Stimulated activated CD4-positive, alpha-beta T cell treated with anti-CD3 and anti-CD28 coated beads, Interleukin-2, amount 100 ng/mL, for 24 hours (primary cell): ENCODE measurements around the gene CGNL1.

Experiments
- DNase-seq, 2 donors: peaks; one replicate each; pipeline ENCODE4 v3.0.0-alpha.2; 2020

Gene CGNL1

DNA sequence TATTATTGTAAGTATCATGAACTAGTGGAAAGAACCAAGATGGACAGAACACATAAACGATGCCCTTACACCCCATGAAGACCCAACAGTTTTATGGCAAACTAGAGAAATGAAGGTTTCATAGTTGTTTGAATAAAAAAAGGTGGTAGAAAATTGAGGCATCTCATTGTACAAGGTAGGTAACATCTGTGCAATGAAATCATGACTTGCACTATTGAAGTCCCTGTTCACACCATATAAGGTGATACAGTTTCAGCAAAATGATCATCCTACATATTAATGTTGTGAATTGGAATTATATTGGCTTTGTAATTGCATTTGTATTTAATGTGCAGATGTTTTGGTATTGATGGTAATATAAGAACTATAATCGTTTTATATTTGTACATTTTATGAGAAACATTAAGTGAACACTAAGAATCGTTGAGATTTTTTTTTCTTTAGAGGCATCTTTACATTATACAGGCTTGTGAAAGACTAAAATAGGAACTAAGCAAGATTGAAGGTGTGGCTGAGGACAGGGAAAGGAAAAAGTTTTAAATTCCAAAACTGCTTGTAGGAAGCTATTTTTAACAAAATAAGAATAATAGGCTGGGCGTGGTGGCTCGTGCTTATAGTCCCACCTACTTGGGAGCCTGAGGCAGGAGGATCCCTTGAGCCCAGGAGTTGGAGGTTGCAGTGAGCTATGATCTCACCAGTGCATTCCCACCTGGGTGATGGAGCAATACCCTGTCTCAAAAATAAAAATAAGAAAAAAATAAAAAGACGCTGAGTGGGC, 48.5 kb downstream of the CGNL1 start:
- DNase-seq, result no peak

DNA sequence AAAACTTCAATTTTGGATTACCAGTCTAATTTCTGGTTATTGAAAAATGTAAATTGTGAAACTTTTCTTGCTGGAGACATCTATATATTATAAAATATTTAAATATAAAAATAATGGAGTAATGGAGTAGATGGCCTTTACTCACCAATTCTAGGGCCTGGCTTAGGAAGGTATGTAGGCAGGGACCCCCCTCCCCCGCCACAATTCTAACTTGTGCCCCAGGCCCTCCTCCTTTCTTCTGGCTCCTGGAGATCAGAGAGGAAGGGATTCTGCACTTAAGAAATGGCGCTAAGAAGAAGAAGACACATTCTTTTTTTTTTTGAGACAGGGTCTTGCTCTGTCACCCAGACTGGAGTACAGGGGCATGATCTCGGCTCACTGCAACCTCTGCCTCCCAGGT, 49.5 kb downstream of the CGNL1 start:
- DNase-seq, result no peak

DNA sequence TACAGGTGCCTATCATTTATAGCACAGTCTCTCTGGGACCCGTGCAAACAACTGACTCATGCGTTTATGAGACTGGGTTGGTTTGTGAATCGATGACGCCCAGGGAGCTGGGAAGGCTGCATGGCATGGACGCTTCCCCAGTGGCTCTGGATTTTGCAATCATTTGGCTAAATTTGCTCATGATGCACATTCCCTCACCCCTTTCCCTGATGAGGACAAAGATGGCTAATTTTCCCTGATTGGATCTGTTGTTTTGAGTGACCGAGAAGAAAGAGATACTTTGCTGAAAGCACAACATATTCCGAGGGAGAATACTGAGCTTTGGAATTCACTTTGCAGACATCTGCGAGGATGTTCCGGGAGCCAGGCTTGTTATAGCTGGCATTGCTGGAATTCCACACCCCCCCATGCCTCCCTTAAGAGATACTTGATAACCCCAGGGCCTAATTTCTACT, 51.1 kb downstream of the CGNL1 start:
- no peak for DNase-seq

DNA sequence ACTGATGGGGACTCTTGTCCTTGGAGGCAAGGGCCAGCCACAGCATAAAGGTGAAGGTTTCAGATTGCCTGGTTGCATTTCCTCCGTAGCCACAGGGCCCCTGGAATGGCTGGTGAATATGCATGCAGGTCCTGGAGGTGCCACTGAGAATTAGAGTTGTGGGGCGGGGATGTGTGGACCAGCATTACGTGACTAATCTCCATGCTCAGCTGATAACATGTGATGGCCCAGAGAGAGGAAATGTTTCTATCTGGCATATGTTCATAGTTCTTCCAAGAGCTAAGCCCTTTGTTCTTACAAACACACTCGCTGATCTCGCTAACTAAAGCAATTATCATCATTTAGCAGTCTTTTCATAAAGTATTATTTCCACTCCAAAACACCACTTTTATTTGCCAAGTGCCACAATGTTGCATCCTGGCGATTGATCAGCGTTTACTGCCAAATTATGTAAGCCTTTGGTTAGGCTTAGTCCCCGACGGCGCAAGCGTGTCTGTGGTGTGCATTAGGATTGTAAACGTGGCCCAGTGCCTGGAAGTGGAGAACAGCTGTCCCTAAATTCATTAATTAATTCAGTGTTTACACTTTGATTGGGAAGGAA, 55.9 kb downstream of the CGNL1 start:
- DNase-seq, result no peak

DNA sequence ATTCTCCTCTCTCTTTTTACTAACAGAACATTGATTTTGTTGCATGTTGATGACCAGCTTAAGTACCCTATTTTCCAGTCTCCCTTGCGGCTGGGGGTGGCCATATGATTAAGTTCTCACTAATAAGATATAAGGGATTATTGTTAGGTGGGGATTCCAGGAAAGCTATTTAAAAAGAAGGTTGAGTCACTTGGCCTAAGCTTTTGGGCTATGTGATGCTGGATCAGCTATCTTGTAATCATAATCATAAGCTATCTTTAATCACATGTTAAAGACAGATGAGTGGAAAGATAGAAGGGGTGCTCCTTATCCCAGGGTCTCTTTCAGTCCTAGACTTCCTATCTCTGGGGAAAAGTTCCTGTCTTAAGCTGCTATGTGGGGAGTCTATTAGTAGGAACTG, 59.9 kb downstream of the CGNL1 start:
- no peak for DNase-seq

DNA sequence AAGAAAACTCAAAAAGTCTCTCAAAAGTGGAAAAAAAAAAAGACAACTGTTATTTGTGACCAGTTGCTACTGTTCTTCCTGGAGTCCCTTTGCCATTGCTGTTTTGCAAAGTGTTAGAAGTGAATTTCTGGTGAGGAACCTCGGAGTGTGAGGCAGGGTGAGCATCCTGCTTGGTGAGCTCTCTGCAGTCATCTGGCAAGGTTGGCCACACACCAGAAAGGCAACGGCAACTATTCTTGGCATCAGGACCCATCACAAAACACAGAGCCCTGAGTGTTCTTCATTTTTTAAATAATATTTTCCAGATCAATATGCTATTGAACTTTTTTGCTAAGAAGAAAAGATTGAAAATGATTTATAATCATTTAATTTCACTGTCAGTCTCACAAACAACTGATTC, 60.7 kb downstream of the CGNL1 start:
- DNase-seq, result no peak

DNA sequence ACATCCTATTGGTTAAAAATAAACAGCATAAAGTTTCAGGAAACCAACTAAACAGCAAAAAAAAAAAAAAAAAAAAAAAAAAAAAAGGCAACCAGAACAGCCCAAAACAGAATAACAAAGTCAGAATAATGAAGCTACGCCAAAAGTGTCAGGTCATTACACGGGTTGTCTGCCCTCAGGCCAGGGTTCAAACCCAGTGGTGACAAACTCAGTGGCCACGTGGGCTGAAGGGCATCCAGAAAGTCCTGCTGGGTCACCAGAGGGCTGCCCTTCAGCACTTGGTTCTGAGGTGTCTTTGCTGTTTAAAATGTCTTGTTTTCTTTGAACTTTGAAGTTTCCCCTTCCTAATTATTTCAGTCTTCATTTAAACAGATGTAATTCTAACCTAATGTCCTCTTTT, 61.3 kb downstream of the CGNL1 start:
- DNase-seq, result no peak

DNA sequence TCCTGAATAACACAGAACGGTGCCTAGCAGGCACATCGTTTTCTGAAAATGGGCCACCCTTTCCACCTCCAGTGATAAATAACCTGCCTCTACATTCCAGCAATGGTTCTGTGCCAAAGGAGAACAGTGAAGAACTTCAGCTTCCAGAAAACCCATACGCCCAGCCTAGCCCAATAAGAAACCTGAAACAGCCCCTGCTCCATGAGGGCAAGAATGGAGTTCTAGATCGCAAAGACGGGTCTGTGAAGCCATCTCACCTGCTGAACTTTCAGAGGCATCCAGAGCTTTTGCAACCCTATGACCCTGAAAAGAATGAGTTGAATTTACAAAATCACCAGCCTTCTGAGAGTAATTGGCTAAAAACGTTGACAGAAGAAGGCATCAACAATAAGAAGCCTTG, 61.9 kb downstream of the CGNL1 start:
- no peak for DNase-seq

DNA sequence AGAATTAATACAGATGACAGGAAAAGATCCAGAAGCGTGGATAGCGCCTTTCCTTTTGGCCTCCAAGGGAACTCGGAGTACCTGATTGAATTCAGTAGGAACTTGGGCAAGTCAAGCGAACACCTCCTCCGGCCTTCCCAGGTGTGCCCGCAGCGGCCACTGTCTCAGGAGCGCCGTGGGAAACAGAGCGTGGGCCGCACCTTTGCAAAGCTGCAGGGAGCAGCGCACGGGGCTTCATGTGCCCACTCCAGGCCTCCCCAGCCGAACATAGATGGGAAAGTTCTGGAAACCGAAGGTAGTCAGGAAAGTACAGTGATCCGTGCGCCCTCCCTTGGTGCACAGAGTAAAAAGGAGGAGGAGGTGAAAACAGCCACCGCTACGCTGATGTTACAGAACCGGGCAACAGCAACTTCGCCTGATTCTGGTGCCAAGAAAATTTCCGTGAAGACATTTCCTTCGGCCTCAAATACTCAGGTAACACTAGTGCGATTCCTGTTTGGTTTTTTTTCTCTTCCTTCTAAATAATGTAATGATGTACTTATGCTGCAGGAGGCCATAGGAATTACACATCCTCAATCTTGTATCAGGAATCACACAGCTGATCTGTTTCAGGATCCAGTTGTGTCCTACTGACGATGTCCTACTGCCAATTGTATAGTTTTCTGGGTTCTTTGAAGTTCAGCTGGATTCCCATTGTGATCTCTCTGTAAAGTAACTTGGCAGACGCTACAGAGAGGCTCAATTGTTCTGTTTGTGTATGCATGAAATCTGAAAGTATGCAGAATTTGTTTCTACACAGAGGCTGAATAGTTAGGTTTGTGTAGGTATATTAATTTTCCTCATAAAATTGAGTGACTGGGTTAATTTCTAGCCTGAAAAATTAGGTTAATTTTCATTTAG, 63.1 kb downstream of the CGNL1 start:
- DNase-seq, result no peak

DNA sequence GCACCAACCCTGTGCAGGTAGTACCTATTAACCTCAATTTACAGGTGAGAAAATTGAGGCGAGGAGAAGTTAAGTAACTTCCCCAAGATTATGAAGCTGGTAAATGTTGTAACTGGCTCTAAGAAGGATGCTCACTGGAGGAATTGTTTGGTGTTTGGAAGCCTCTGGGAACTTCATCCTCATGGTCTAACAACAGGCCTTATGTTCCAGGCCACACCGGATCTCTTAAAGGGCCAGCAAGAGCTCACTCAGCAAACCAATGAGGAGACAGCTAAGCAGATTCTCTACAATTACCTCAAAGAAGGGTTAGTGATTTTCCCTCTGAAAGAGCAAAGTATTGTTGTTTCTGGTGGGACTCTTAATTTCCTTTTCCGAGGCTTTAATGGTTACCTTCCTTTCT, 63.9 kb downstream of the CGNL1 start:
- no peak for DNase-seq

DNA sequence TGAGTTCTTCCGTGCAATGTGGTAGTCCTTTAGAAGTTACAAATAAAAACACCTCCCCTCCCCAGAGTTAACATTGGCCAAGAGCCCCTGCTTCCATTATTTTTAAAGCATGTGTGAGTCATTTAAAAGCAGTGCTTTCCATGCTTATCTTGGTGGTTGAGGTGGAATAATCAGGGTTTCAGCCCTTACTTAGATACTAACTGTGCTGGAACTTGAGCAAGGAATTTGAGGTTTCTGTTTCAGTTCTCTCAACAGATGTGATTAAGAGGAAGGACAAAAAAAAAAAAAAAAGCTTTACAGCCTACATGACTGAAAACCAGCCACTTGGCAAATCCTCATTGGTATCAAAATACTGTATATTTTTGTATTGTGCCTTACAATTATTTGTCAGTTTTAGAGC, 64.5 kb downstream of the CGNL1 start:
- DNase-seq, result no peak

DNA sequence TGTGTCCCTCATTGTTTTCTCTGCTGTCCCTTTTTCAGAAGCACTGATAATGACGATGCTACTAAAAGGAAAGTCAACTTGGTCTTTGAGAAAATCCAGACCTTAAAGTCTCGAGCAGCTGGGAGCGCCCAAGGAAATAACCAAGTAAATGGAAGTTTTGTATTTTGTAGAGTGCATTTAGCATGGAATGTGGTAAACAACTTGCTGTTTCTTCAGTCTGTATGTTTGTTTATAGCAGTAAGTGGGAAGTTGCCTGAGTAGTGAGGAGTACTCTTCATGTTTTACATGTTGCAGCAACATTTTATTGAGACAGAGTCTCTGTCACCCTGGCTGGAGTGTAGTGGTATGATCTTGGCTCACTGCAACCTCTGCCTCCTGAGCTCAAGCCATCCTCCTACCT, 66.0 kb downstream of the CGNL1 start:
- no peak for DNase-seq

DNA sequence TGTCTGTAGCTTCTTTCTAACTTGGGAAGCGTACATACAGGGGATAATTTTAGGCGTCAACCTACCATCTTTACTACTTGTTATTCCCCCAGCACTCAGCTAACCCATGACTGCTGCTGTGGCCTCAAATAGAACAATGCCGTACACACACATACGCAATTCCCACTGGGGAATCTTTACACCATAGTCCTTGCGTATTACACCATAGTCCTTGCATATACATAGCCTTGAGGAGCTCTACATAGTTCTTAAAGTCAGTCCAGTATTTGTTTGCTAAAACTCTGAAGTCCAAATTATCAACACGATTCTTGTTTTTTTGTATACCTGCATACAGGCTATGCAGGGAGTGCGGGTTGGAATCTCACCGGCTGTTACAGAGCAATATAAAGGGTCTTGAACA, 67.2 kb downstream of the CGNL1 start:
- no peak for DNase-seq

DNA sequence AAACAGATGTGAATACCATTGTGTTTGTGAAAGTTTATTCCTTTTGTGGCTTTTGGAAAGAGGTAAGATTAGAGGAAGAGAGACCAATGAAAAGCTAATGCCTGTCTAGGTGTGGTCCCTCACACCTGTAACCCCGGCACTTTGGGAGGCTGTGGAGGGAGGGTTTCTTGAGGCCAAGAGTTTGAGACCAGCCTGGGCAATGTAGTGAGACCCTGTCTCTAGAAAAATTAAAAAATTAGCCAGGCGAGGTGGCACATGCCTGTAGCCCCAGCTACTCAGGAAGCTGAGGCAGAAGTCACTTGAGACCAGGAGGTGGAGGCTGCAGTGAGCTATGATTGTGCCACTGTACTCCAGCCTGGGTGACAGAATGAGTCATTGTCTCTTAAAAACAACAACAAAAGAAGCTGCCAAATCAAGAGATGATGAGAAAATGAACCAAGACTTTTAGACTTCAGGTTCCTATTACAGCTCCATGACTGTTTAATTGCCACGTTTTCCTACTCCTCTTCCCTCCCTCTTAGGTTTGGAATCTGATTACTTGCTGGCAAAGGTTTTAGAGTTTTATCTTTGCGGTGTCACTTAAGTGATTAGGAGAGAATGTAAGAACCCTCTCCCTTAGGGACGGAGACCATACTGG, 68.7 kb downstream of the CGNL1 start:
- no peak for DNase-seq

DNA sequence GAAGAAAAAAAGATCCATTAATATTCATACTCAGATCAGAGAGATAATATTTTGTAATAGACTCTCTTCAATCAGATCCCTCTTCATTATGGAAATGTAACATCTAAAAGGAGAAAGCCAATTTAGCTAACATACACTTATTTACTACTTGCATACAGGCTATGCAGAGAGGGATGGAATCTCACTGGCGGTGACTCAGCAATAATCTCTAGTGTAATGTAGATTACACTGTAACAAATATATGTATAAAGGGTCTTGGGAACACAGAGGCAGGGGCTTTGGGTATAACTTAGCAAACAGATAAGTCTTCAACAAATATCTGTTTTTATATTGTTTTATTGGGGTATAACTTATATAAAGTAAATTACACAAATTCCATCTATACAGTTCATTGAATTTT, 69.6 kb downstream of the CGNL1 start:
- DNase-seq, result no peak

DNA sequence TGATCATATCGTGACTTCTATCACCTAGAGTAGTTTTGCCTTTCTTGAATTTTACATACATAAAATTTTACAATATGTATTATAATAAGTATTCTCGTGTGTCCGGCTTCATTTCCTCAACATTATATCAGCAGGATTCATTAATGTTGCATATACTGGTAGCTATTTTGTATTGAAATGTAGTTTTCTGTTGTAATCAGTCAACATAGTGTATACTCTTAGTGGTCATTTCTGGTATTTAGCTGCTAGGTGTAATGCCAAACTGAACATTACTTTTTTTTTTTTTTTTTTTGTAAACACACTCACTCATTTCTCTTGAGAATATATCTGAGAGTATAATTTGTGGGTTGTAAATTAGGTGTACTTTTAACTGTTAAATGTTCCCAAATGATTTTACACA, 70.1 kb downstream of the CGNL1 start:
- DNase-seq, result no peak

DNA sequence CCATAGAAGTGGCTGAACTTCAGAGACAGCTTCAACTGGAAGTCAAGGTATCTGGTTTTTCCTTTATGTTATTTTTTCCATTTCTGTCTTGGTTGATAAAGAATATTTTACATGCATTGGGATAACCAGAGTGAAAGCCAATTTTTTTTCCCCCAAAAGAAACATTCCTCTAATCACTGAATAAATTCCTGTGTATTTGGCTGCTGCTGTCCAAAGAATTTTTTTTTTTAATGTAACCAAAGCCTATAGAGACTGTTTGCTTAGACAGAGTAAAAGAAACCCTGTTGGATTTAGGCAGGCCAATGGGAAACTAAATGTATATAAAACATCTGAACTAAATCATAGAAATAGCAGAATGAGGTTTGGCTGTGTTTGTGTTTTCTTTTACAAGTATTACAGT, 75.2 kb downstream of the CGNL1 start:
- DNase-seq, result no peak

DNA sequence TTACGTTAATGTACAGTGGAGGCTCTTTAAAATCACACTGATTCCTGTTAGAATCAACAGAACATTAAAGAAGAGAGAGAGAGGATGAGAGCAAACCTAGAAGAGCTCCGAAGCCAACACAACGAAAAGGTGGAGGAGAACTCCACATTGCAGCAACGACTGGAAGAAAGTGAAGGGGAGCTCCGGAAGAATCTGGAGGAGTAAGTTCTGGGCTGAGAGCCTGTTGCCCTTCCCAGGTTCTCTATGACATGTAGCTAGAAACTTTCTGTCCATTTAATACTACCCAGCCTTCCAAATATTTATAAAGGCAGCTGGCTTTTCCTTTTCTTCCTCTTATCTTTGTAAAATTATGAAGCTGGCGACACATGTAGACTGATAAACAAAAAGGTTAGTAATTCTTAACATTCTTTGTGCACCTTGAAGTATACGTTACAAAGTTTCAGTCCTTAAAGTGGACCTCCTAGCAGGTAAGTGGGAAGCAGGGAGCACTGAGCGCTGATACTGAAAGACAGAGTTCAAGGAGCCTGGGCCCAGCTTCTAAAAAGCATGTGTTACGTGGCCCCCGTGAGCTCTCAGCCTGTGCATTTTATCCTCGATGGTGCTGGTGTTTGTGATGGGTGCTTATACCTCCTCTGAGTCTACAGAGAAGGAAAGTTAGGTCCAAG, 75.9 kb downstream of the CGNL1 start:
- DNase-seq, result no peak

DNA sequence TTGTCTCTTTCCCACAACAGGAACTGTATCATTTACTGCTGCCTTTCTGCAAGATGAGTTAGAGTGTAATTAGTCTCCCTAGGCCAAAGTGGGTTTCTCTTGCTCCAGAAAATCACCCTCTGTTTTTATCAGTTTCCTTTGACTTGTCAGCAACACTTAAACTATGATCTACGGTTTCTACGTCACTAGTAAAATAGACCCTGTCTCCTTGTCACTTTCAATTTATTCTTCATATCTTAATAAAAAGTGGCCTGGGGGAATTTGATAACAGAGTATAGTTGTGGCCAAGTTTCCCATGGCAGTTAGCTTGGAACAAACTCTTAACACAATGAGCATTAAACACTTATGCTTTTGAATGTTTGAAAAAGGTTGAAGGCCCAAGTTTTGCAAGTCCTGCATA, 79.6 kb downstream of the CGNL1 start:
- DNase-seq, result no peak

DNA sequence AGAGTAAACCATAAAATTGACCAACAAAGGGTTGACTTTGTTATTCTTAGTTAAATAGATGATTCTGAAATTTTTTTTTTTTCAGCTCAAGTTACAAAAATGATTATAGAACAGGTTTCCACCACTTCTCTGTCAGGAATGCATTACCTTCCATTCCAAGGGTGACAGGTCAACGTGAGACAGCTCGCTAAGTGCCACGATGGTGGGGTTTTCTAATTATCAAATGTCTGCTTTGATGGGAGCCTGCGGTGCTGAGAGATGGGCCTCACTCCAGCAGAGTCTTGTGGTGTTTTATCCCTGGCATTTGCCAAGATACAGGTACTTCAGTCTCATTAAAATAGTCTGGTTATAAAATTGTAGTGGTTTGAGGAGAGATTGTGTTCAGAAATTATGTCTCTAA, 80.3 kb downstream of the CGNL1 start:
- no peak for DNase-seq

DNA sequence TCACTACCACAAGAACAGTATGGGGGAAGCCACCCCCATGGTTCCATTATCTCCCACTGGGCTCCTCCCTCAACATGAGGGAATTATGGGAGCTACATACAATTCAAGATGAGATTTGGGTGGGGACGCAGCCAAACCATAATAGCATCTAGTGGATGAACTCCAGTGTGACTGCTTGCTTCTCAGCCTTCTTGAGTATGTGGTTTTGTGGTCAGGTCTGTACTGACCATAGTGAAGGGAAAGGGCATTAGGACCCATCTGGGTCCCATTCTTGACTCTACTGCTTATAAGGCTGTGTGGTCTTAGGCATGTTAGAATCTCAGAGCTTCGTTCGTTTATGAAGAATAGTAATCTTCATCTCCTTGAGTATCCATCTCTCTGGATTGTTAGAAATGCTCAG, 81.4 kb downstream of the CGNL1 start:
- DNase-seq, result no peak

DNA sequence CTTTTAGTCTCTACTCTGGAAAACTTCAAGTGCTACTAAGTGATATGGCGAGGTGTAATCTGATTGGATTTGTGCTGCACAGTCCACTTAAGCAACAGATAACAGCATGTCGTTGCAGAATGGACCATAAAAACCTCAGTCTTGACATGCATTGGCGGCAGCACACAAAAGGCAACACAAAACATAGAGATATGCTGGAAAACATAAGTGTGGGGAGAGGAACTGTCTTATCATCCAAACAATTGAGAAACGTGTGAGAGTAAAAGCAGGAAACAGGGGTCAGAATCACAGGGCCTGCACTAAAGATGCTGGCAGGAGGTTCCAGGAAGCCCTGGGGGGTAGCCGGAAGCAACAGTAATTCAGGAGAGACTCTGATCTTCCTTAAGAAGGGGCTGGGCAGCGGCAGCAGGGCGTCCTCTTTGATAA, 82.1 kb downstream of the CGNL1 start:
- no peak for DNase-seq
